Thyroid gland (tissue), 4 donors: ENCODE data around the gene LAMA2.

Experiments
- POLR2A ChIP-seq, 2 donors: fragments of 450-650 bp; IDR thresholded peaks; one replicate each; pipeline ENCODE4 v1.6.1; 2017; ENCODE audit warnings: antibody characterized with exemption in 2 of 2, mild to moderate bottlenecking in 2 of 2, moderate library complexity in 1 of 2
- TF ChIP-seq, protein P1 (sequence below), 6 experiments: fragments of 200-600 bp in 3 of 6; fragments of 450-650 bp in 3 of 6; sonication (generic) in 3 of 6; IDR thresholded peaks; one replicate each; pipeline ENCODE4 v1.5.1; 2016 to 2019; ENCODE audit warnings: antibody characterized with exemption in 6 of 6, mild to moderate bottlenecking in 2 of 6, inconsistent platforms in 1 of 6, moderate library complexity in 1 of 6

- TF ChIP-seq POLR2A (IDR thresholded peaks at IDR 0.05), result no peak
- TF ChIP-seq, protein P1, sequence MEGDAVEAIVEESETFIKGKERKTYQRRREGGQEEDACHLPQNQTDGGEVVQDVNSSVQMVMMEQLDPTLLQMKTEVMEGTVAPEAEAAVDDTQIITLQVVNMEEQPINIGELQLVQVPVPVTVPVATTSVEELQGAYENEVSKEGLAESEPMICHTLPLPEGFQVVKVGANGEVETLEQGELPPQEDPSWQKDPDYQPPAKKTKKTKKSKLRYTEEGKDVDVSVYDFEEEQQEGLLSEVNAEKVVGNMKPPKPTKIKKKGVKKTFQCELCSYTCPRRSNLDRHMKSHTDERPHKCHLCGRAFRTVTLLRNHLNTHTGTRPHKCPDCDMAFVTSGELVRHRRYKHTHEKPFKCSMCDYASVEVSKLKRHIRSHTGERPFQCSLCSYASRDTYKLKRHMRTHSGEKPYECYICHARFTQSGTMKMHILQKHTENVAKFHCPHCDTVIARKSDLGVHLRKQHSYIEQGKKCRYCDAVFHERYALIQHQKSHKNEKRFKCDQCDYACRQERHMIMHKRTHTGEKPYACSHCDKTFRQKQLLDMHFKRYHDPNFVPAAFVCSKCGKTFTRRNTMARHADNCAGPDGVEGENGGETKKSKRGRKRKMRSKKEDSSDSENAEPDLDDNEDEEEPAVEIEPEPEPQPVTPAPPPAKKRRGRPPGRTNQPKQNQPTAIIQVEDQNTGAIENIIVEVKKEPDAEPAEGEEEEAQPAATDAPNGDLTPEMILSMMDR (IDR thresholded peaks at IDR 0.05), result no peak
Observed at GRCh38 chr6:129513471-129513870, 630.5 kb downstream of the LAMA2 start.
